Omental fat pad (tissue), 4 donors: Measurements from ENCODE around the gene C6orf89. TPM values are rescaled to one million over a fixed set of nuclear protein-coding genes. Genes with fewer than 3 reads are reported as not detected.

Experiments
- ATAC-seq: fragments of 150-250 bp; one replicate; pipeline ENCODE4 v1.9.1; 2016; ENCODE audit warnings: mild to moderate bottlenecking, moderate library complexity; ENCODE audit not compliant: low FRiP score
- DNase-seq: peaks from one replicate; pipeline ENCODE4 v3.0.0-alpha.2; 2019; ENCODE audit warnings: low spot score
- total RNA-seq, 4 donors: library from RNA; depleted of rRNA; stranded (reverse); fragments of >200 nt; gene quantifications; one replicate each; pipeline ENCODE4 v1.1.0, GENCODE V29; 2016
- TF ChIP-seq, protein P1 (sequence below), 3 donors: fragments of 450-650 bp; IDR thresholded peaks; one replicate each; pipeline ENCODE4 v1.5.1; 2016 to 2017; ENCODE audit warnings: antibody characterized with exemption in 3 of 3, mild to moderate bottlenecking in 3 of 3, moderate library complexity in 2 of 3

C6orf89 gene
- total RNA-seq, 4 donors from 2014 or later: 40.2 to 53.0 (median 46.0) TPM

GRCh38 chr6:36873115-36873514 lies 12.6 kb upstream of the C6orf89 start:
- TF ChIP-seq, protein P1, sequence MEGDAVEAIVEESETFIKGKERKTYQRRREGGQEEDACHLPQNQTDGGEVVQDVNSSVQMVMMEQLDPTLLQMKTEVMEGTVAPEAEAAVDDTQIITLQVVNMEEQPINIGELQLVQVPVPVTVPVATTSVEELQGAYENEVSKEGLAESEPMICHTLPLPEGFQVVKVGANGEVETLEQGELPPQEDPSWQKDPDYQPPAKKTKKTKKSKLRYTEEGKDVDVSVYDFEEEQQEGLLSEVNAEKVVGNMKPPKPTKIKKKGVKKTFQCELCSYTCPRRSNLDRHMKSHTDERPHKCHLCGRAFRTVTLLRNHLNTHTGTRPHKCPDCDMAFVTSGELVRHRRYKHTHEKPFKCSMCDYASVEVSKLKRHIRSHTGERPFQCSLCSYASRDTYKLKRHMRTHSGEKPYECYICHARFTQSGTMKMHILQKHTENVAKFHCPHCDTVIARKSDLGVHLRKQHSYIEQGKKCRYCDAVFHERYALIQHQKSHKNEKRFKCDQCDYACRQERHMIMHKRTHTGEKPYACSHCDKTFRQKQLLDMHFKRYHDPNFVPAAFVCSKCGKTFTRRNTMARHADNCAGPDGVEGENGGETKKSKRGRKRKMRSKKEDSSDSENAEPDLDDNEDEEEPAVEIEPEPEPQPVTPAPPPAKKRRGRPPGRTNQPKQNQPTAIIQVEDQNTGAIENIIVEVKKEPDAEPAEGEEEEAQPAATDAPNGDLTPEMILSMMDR (IDR thresholded peaks at IDR 0.05): no peak
- DNase-seq: no peak
- ATAC-seq: no peak

GRCh38 chr6:36873612-36874442 lies 11.9 kb upstream of the C6orf89 start:
- DNase-seq: peak; percentile 74
- TF ChIP-seq, protein P1 (IDR thresholded peaks at IDR 0.05): no peak
- ATAC-seq: peak; percentile 22

GRCh38 chr6:36874443-36875249 lies 11.1 kb upstream of the C6orf89 start, which contains the start of gene PPIL1:
Gene PPIL1, minus strand, starts transcription at chr6:36874803. Its CDS starts 31 bp downstream, at chr6:36874772.
- DNase-seq (peak; percentile 73), ATAC-seq (peak; percentile 90)
- TF ChIP-seq, protein P1 (IDR thresholded peaks at IDR 0.05): no peak

- DNase-seq (no peak), ATAC-seq (no peak)
- TF ChIP-seq, protein P1 (IDR thresholded peaks at IDR 0.05): no peak
Measured at GRCh38 chr6:36875250-36875633, 10.5 kb upstream of the C6orf89 start.

GRCh38 chr6:36884610-36885009 lies 1.1 kb upstream of the C6orf89 start:
- ATAC-seq (no peak), DNase-seq (no peak)
- TF ChIP-seq, protein P1 (IDR thresholded peaks at IDR 0.05): no peak

- ATAC-seq (no peak), DNase-seq (no peak)
- TF ChIP-seq, protein P1 (IDR thresholded peaks at IDR 0.05): no peak
Measured at GRCh38 chr6:36886950-36887618, 1.3 kb downstream of the C6orf89 start.
